Osteocyte (in vitro differentiated cells): ENCODE results near the gene SMC6. TPM values are rescaled to one million over a fixed set of nuclear protein-coding genes. Genes with fewer than 3 reads are reported as not detected.

Experiments
- total RNA-seq: library from RNA; stranded (reverse); gene quantifications from 2 replicates; pipeline ENCODE4 v1.2.1, GENCODE V29; 2021

The SMC6 gene
- total RNA-seq, 1 donor from 2014 or later, result 21.3 TPM

Other genes starting within 250 kb of the SMC6 start
- gene RAD51AP2, start 235.4 kb downstream of the SMC6 start, total RNA-seq, result not detected in 2 replicates
- gene VSNL1, start 213.1 kb downstream of the SMC6 start, total RNA-seq, result not detected in 2 replicates
- 5.5 and 11.0 TPM in 2 replicates for gene GEN1, start 328 bp upstream of the SMC6 start, total RNA-seq
- not detected in 2 replicates for gene MSGN1, start 62.6 kb upstream of the SMC6 start, total RNA-seq
- not detected in 2 replicates for gene KCNS3, start 124.9 kb upstream of the SMC6 start, total RNA-seq